SU-DHL-6 (cell line): ENCODE data around the gene ESPN.
"Not testable (repeated sequence)": the region's sequence is repeated elsewhere in the genome, so short reads cannot be mapped to it uniquely, and the experiment has no call there.

Experiments
- H2AFZ ChIP-seq: fragments of 200-600 bp; sonication (generic); 2 replicates; pipeline ENCODE4 v1.6.1; 2014; ENCODE audit warnings: low read depth, mild to moderate bottlenecking, moderate library complexity, mixed read lengths, antibody characterized with exemption, low read length; ENCODE audit not compliant: severe bottlenecking
- H3F3A ChIP-seq: fragments of 200-600 bp; shearing (Covaris generic); 2 replicates; pipeline ENCODE4 v1.6.0; 2016; ENCODE audit warnings: antibody characterized with exemption, mild to moderate bottlenecking; ENCODE audit not compliant: insufficient read depth
- H3K27ac ChIP-seq: fragments of 200-600 bp; sonication (generic); 2 replicates; pipeline ENCODE4 v1.5.1; 2016; ENCODE audit warnings: low read depth, mild to moderate bottlenecking, low read length, moderate library complexity, mixed read lengths
- H3K27me3 ChIP-seq: fragments of 200-600 bp; sonication (generic), shearing (Covaris generic); 2 replicates; pipeline ENCODE4 v1.6.0; 2014; ENCODE audit warnings: mild to moderate bottlenecking, low read length
- H3K36me3 ChIP-seq: fragments of 200-600 bp; sonication (generic); 2 replicates; pipeline ENCODE4 v1.6.1; 2014; ENCODE audit warnings: mild to moderate bottlenecking, low read length, mixed read lengths
- H3K4me2 ChIP-seq: fragments of 300-600, 200-600 bp; shearing (Covaris generic), sonication (generic); 2 replicates; pipeline ENCODE4 v1.6.0; 2014; ENCODE audit warnings: low read length, low read depth, mild to moderate bottlenecking; ENCODE audit not compliant: poor library complexity, severe bottlenecking
- H3K4me3 ChIP-seq: fragments of 200-600 bp; sonication (generic); 2 replicates; pipeline ENCODE4 v1.5.1; 2014; ENCODE audit warnings: antibody characterized with exemption, low read length, mild to moderate bottlenecking, mixed read lengths; ENCODE audit not compliant: insufficient read depth, poor library complexity, severe bottlenecking
- H3K79me2 ChIP-seq: fragments of 200-600 bp; sonication (generic); 2 replicates; pipeline ENCODE4 v1.6.1; 2014; ENCODE audit warnings: mild to moderate bottlenecking, low read length, moderate library complexity; ENCODE audit not compliant: insufficient read depth
- H3K9ac ChIP-seq: fragments of 200-600 bp; sonication (generic); 2 replicates; pipeline ENCODE4 v1.7.0; 2014; ENCODE audit warnings: mild to moderate bottlenecking, low read length
- H3K9me2 ChIP-seq: fragments of 200-600 bp; sonication (generic); replicated peaks from 2 replicates; pipeline ENCODE4 v1.6.1; 2014; ENCODE audit warnings: low read length; ENCODE audit not compliant: insufficient read depth
- H3K9me3 ChIP-seq: fragments of 200-600 bp; sonication (generic); 2 replicates; pipeline ENCODE4 v1.6.1; 2014; ENCODE audit warnings: low read length, mixed read lengths; ENCODE audit not compliant: insufficient read depth
- H4K20me1 ChIP-seq: fragments of 200-600 bp; sonication (generic); 2 replicates; pipeline ENCODE4 v1.6.1; 2014; ENCODE audit warnings: low read depth, mild to moderate bottlenecking, antibody characterized with exemption, low read length, moderate library complexity, mixed read lengths
- CTCF ChIP-seq: fragments of 200-600 bp; sonication (generic); IDR thresholded peaks from one replicate; pipeline ENCODE4 v1.5.1; 2017; ENCODE audit warnings: antibody characterized with exemption, mild to moderate bottlenecking, low read length, moderate library complexity; ENCODE audit not compliant: insufficient read depth, poor library complexity, severe bottlenecking
- EZH2phosphoT487 ChIP-seq: fragments of 200-600 bp; sonication (generic), shearing (Covaris generic); conservative IDR thresholded peaks from 2 replicates; pipeline ENCODE4 v1.6.1; 2018; ENCODE audit warnings: mild to moderate bottlenecking, antibody characterized with exemption, low read length, moderate library complexity, mixed read lengths

Gene ESPN

GRCh38 chr1:6392809-6393399 lies 31.7 kb upstream of the ESPN start:
- Histone ChIP-seq H3K27me3 (no peaks in the 10 kb centered on the region), H3K4me2 (peak overlapping the region; percentile 75), H3K4me3 (peak overlapping the region; percentile 61), H4K20me1 (no peaks in the 10 kb centered on the region), H3K79me2 (no peaks in the 10 kb centered on the region), H2AFZ (peak overlapping the region; percentile 76), H3K27ac (no peak overlapping the region), H3K9ac (peak overlapping the region; percentile 61), H3K9me2 (no peaks in the 10 kb centered on the region), H3K36me3 (no peaks in the 10 kb centered on the region), H3F3A (no peaks in the 10 kb centered on the region), H3K9me3 (no peaks in the 10 kb centered on the region)
- TF ChIP-seq EZH2phosphoT487, result no peak
- no peak for TF ChIP-seq CTCF

- Histone ChIP-seq H4K20me1 (no peaks in the 10 kb centered on the region), H3K9me3 (no peaks in the 10 kb centered on the region), H3K9me2 (no peaks in the 10 kb centered on the region), H3K36me3 (no peaks in the 10 kb centered on the region), H3K9ac (peak within 1 kb of the TSS; percentile 61), H2AFZ (peak within 1 kb of the TSS; percentile 90), H3K27ac (peak within 1 kb of the TSS; percentile 48; the same call in 1 of the 2 replicates), H3F3A (no peaks in the 10 kb centered on the region), H3K79me2 (no peaks in the 10 kb centered on the region), H3K27me3 (no peaks in the 10 kb centered on the region), H3K4me2 (peak within 1 kb of the TSS; percentile 75), H3K4me3 (peak within 1 kb of the TSS; percentile 63)
- TF ChIP-seq CTCF (no peak), EZH2phosphoT487 (no peak)
Measured at GRCh38 chr1:6393400-6394187, 31.0 kb upstream of the ESPN start, which contains the start of gene ACOT7. Gene ACOT7, minus strand, starts transcription at chr1:6393767. Its CDS starts 368 bp downstream, at chr1:6393399.

- not testable (repeated sequence) for H4K20me1 ChIP-seq, H3F3A ChIP-seq, H3K4me2 ChIP-seq, H3K4me3 ChIP-seq, H3K36me3 ChIP-seq, H3K27me3 ChIP-seq, H3K9me3 ChIP-seq, H2AFZ ChIP-seq, H3K9ac ChIP-seq, H3K27ac ChIP-seq, H3K79me2 ChIP-seq, H3K9me2 ChIP-seq
Measured at GRCh38 chr1:6395130-6395529, 29.4 kb upstream of the ESPN start.

- H4K20me1 ChIP-seq, H3F3A ChIP-seq, H3K9me3 ChIP-seq, H3K4me2 ChIP-seq, H3K36me3 ChIP-seq, H3K9ac ChIP-seq, H3K27ac ChIP-seq, H3K4me3 ChIP-seq, H3K79me2 ChIP-seq, H3K9me2 ChIP-seq, H2AFZ ChIP-seq, H3K27me3 ChIP-seq: not testable (repeated sequence)
Measured at GRCh38 chr1:6395781-6396244, 28.8 kb upstream of the ESPN start.
